Thoracic aorta (tissue), 2 donors: ENCODE data around the gene UBE4B. TPM values are rescaled to one million over a fixed set of nuclear protein-coding genes. Genes with fewer than 3 reads are reported as not detected.
"Not testable (repeated sequence)": the region's sequence is repeated elsewhere in the genome, so short reads cannot be mapped to it uniquely, and the experiment has no call there.

Experiments used
- ATAC-seq: fragments of 150-250 bp; one replicate; pipeline ENCODE4 v1.8.0; 2017; ENCODE audit warnings: low read depth; ENCODE audit not compliant: insufficient number of reproducible peaks, low FRiP score
- DNase-seq: peaks from one replicate; pipeline ENCODE4 v3.0.0-alpha.2; 2020; ENCODE audit warnings: low spot score
- H3K27ac ChIP-seq, 2 donors: fragments of 200-600 bp; sonication (generic); 1 replicate in 1 of 2; 2 replicates in 1 of 2; pipeline ENCODE4 v1.5.1; 2016; ENCODE audit warnings: mild to moderate bottlenecking in 2 of 2, moderate library complexity in 2 of 2
- H3K27me3 ChIP-seq: fragments of 200-600 bp; sonication (generic); replicated peaks from 2 replicates; pipeline ENCODE4 v1.6.0; 2016; ENCODE audit warnings: mild to moderate bottlenecking; ENCODE audit not compliant: insufficient read depth
- H3K36me3 ChIP-seq: fragments of 200-600 bp; sonication (generic); one replicate; pipeline ENCODE4 v1.5.1; 2016
- H3K4me1 ChIP-seq, 2 donors: fragments of 200-600 bp; sonication (generic); 1 replicate in 1 of 2; 2 replicates in 1 of 2; pipeline versions ENCODE4 v1.5.1 to v1.6.0; 2016; ENCODE audit warnings: low read depth in 2 of 2, mild to moderate bottlenecking in 1 of 2; ENCODE audit not compliant: control insufficient read depth in 1 of 2
- H3K4me3 ChIP-seq: fragments of 200-600 bp; sonication (generic); 2 replicates; pipeline ENCODE4 v1.5.1; 2016; ENCODE audit warnings: mild to moderate bottlenecking
- H3K9me3 ChIP-seq: fragments of 200-600 bp; sonication (generic); 2 replicates; pipeline ENCODE4 v1.5.1; 2016
- CTCF ChIP-seq: fragments of 200-600 bp; sonication (generic); IDR thresholded peaks from one replicate; pipeline ENCODE4 v1.5.1; 2019; ENCODE audit warnings: antibody characterized with exemption
- total RNA-seq, 2 donors: library from RNA; depleted of rRNA; stranded (reverse); fragments of >200 nt; gene quantifications; one replicate each; pipeline versions ENCODE4 v1.1.0 to v1.2.3, GENCODE V29; 2016

The UBE4B gene
- total RNA-seq, 2 donors from 2014 or later: 55.0 to 89.2 TPM

GRCh38 chr1:10007169-10007568 lies 25.6 kb upstream of the UBE4B start:
- no peaks in the 10 kb centered on the region for H3K36me3 ChIP-seq
- no peak for TF ChIP-seq CTCF
- no peak overlapping the region for H3K4me3 ChIP-seq
- H3K9me3 ChIP-seq: no peaks in the 10 kb centered on the region
- H3K27ac ChIP-seq: no peak overlapping the region
- H3K4me1 ChIP-seq: no peaks in the 10 kb centered on the region
- H3K27me3 ChIP-seq: no peaks in the 10 kb centered on the region
- DNase-seq (no peak), ATAC-seq (no peak)

- Histone ChIP-seq H3K4me3 (no peak overlapping the region), H3K9me3 (no peaks in the 10 kb centered on the region), H3K27me3 (no peaks in the 10 kb centered on the region), H3K36me3 (no peaks in the 10 kb centered on the region), H3K4me1 (peaks cover 4 to 16% of the 10 kb centered on the region in 2 donors), H3K27ac (no peak overlapping the region)
- TF ChIP-seq CTCF: no peak
- DNase-seq: no peak
- ATAC-seq: no peak
These were observed 18.7 kb upstream of the UBE4B start for GRCh38 chr1:10014016-10014415.

GRCh38 chr1:10019561-10019960 lies 13.2 kb upstream of the UBE4B start:
- no peak overlapping the region for H3K4me3 ChIP-seq
- no peaks in the 10 kb centered on the region for H3K9me3 ChIP-seq
- ATAC-seq: no peak
- DNase-seq: no peak
- no peak overlapping the region for H3K27ac ChIP-seq
- peaks cover 4 to 16% of the 10 kb centered on the region in 2 donors for H3K4me1 ChIP-seq
- H3K27me3 ChIP-seq: no peaks in the 10 kb centered on the region
- TF ChIP-seq CTCF: no peak
- H3K36me3 ChIP-seq: no peaks in the 10 kb centered on the region

GRCh38 chr1:10020086-10020485 lies 12.7 kb upstream of the UBE4B start:
- no peaks in the 10 kb centered on the region for H3K9me3 ChIP-seq
- ATAC-seq: no peak
- no peak overlapping the region for H3K27ac ChIP-seq
- H3K27me3 ChIP-seq: no peaks in the 10 kb centered on the region
- no peak for TF ChIP-seq CTCF
- DNase-seq: no peak
- no peak overlapping the region for H3K4me3 ChIP-seq
- H3K4me1 ChIP-seq: peaks cover 4 to 16% of the 10 kb centered on the region in 2 donors
- no peaks in the 10 kb centered on the region for H3K36me3 ChIP-seq

GRCh38 chr1:10020678-10021077 lies 12.1 kb upstream of the UBE4B start:
- H3K9me3 ChIP-seq, ATAC-seq, DNase-seq: not testable (repeated sequence)

GRCh38 chr1:10021992-10022391 lies 10.8 kb upstream of the UBE4B start:
- not testable (repeated sequence) for H3K36me3 ChIP-seq, H3K27ac ChIP-seq, DNase-seq, ATAC-seq, H3K9me3 ChIP-seq, H3K4me3 ChIP-seq, H3K4me1 ChIP-seq, H3K27me3 ChIP-seq

More at GRCh38 chr1:10020678-10021077, 12.1 kb upstream of the UBE4B start:
- not testable (repeated sequence) for H3K4me3 ChIP-seq, H3K27me3 ChIP-seq, H3K36me3 ChIP-seq, H3K27ac ChIP-seq
- peaks cover under 1 to 12% of the 10 kb centered on the region in 2 donors for H3K4me1 ChIP-seq
